Measurements from ENCODE around the gene SMCR8. TPM values are rescaled to one million over a fixed set of nuclear protein-coding genes. Genes with fewer than 3 reads are reported as not detected.

SMCR8 gene
- total and polyA plus RNA-seq, 2 of the 13 experiments (the other 11 are each of a cell fraction or from before 2014, with no cell fraction given) = 7.6 to 11.8 TPM

DNA sequence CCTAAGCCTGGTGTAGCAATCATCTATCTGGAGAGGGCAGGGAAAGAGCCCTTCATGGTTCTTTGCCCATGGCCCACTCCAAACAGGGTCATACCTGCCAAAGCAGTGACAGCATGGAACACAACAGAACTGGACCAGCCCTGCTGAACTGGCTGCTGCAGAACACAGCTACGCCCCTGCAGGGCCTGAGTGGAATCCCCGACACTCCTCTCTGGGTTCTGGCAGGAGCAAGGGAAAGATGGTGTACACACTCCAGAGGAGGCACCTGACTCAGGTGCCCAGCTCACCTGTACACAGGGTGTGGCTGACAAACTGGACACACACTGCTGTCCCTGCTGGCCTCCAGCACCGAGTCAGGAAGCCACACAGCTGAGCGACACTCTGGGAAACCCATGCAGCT, 34.8 kb upstream of the SMCR8 start (continued):
- TF ChIP-seq PPARG (CRISPR knock-in tag; conservative IDR thresholded peaks at IDR 0.05) (no peak), ARNT (IDR thresholded peaks at IDR 0.05) (no peak), EED (CRISPR knock-in tag; IDR thresholded peaks at IDR 0.05) (no peak), ZNF331 (CRISPR knock-in tag; IDR thresholded peaks at IDR 0.05) (no peak)

- ChIA-PET POLR2A (interaction anchor here (1.0 kb wide), 1 partner anchor 56 kb away, joined by 3 read pairs; no protein-coding TSS in a partner anchor), CTCF (ENCODE audit: low intra/inter-chr PET ratio, low total read pairs) (no interaction called here)
- BruUV-seq (replicated peaks) = no TSS peak
- intact Hi-C loops (cut with micrococcal nuclease; ENCODE audit: unreplicated experiment) (no loop called here), in situ Hi-C loops (cut with HindIII; ENCODE audit: extremely low pct_ligation_motif_present, low pct_unique_long_range_greater_than_20kb) (no loop called here)
- Histone ChIP-seq H4K20me1 (ENCODE audit: insufficient read depth, low read length) (no peaks in the 10 kb centered on the region), H3K27me3 (ENCODE audit: control insufficient read depth in 1 of 2, insufficient read depth in 2 of 2, low read length in 2 of 2) (no peaks in the 10 kb centered on the region), H3K4me3 (replicated peaks in 1 of 3; ENCODE audit: insufficient read depth in 1 of 3, low read depth in 2 of 3, low read length in 3 of 3) (no peak overlapping the region), H3K4me1 (ENCODE audit: insufficient read depth, low read length) (no peaks in the 10 kb centered on the region), H3K36me3 (replicated peaks in 1 of 2; ENCODE audit: control insufficient read depth in 1 of 2, insufficient read depth in 2 of 2, low read length in 2 of 2) (peaks cover 42 to 79% of the 10 kb centered on the region in 2 experiments), H3K9ac (ENCODE audit: insufficient read depth, low read depth, low read length) (no peak overlapping the region), H3K9me3 (ENCODE audit: low read length) (no peaks in the 10 kb centered on the region), H3K79me2 (ENCODE audit: insufficient read depth, low read length) (no peaks in the 10 kb centered on the region), H3K4me2 (ENCODE audit: low read depth, low read length) (no peak overlapping the region), H2AFZ (ENCODE audit: low read length) (no peak overlapping the region), H3K27ac (ENCODE audit: extremely low read length, insufficient read depth, low read length) (no peak overlapping the region)
- DNase-seq (ENCODE audit: low spot score) (no peak), FAIRE-seq (no peak), ATAC-seq (no peak)
- TF ChIP-seq GZF1 (CRISPR knock-in tag; IDR thresholded peaks at IDR 0.05) (no peak), TEAD3 (CRISPR knock-in tag; optimal IDR thresholded peaks at IDR 0.05; ENCODE audit: borderline replicate concordance) (no peak), ZNF550 (CRISPR knock-in tag; IDR thresholded peaks at IDR 0.05; ENCODE audit: borderline replicate concordance) (no peak), CENPX (CRISPR knock-in tag; IDR thresholded peaks at IDR 0.05) (no peak), PHF20 (CRISPR knock-in tag; IDR thresholded peaks at IDR 0.05) (no peak), SRSF4 (IDR thresholded peaks at IDR 0.05; ENCODE audit: low read depth, low read length, poor library complexity, severe bottlenecking) (no peak), ATF1 (CRISPR knock-in tag; IDR thresholded peaks at IDR 0.05) (no peak), GLI4 (CRISPR knock-in tag; IDR thresholded peaks at IDR 0.05; ENCODE audit: borderline replicate concordance) (no peak), KLF16 (CRISPR knock-in tag; IDR thresholded peaks at IDR 0.05) (no peak), SETDB1 (CRISPR knock-in tag; IDR thresholded peaks at IDR 0.05; ENCODE audit: borderline replicate concordance) (no peak), PAWR (CRISPR knock-in tag; IDR thresholded peaks at IDR 0.05; ENCODE audit: borderline replicate concordance) (no peak), ISX (CRISPR knock-in tag; conservative IDR thresholded peaks at IDR 0.05) (no peak), MIXL1 (CRISPR knock-in tag; IDR thresholded peaks at IDR 0.05) (no peak)
- TF ChIP-seq, protein P1, sequence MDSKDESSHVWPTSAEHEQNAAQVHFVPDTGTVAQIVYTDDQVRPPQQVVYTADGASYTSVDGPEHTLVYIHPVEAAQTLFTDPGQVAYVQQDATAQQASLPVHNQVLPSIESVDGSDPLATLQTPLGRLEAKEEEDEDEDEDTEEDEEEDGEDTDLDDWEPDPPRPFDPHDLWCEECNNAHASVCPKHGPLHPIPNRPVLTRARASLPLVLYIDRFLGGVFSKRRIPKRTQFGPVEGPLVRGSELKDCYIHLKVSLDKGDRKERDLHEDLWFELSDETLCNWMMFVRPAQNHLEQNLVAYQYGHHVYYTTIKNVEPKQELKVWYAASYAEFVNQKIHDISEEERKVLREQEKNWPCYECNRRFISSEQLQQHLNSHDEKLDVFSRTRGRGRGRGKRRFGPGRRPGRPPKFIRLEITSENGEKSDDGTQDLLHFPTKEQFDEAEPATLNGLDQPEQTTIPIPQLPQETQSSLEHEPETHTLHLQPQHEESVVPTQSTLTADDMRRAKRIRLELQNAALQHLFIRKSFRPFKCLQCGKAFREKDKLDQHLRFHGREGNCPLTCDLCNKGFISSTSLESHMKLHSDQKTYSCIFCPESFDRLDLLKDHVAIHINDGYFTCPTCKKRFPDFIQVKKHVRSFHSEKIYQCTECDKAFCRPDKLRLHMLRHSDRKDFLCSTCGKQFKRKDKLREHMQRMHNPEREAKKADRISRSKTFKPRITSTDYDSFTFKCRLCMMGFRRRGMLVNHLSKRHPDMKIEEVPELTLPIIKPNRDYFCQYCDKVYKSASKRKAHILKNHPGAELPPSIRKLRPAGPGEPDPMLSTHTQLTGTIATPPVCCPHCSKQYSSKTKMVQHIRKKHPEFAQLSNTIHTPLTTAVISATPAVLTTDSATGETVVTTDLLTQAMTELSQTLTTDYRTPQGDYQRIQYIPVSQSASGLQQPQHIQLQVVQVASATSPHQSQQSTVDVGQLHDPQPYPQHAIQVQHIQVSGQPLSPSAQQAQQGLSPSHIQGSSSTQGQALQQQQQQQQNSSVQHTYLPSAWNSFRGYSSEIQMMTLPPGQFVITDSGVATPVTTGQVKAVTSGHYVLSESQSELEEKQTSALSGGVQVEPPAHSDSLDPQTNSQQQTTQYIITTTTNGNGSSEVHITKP (CRISPR knock-in tag; IDR thresholded peaks at IDR 0.05; ENCODE audit: low read depth) = no peak
- TF ChIP-seq, protein P2, sequence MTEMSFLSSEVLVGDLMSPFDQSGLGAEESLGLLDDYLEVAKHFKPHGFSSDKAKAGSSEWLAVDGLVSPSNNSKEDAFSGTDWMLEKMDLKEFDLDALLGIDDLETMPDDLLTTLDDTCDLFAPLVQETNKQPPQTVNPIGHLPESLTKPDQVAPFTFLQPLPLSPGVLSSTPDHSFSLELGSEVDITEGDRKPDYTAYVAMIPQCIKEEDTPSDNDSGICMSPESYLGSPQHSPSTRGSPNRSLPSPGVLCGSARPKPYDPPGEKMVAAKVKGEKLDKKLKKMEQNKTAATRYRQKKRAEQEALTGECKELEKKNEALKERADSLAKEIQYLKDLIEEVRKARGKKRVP (CRISPR knock-in tag; IDR thresholded peaks at IDR 0.05) = no peak
- TF ChIP-seq, protein P3, sequence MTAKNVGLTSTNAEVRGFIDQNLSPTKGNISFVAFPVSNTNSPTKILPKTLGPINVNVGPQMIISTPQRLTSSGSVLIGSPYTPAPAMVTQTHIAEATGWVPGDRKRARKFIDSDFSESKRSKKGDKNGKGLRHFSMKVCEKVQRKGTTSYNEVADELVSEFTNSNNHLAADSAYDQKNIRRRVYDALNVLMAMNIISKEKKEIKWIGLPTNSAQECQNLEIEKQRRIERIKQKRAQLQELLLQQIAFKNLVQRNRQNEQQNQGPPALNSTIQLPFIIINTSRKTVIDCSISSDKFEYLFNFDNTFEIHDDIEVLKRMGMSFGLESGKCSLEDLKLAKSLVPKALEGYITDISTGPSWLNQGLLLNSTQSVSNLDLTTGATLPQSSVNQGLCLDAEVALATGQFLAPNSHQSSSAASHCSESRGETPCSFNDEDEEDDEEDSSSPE (CRISPR knock-in tag; IDR thresholded peaks at IDR 0.05) = no peak
- WGBS (ENCODE audit: low lambda C conversion rate) = 98% methylated on average over 3 of the region's 5 CpGs
Measured at GRCh38 chr17:18280766-18281371, 34.2 kb upstream of the SMCR8 start.
